ENCODE measurements around the gene SLC13A2. TPM values are rescaled to one million over a fixed set of nuclear protein-coding genes. Genes with fewer than 3 reads are reported as not detected.

Gene SLC13A2
- total RNA-seq, 1 experiment from 2014 or later: not detected

DNA sequence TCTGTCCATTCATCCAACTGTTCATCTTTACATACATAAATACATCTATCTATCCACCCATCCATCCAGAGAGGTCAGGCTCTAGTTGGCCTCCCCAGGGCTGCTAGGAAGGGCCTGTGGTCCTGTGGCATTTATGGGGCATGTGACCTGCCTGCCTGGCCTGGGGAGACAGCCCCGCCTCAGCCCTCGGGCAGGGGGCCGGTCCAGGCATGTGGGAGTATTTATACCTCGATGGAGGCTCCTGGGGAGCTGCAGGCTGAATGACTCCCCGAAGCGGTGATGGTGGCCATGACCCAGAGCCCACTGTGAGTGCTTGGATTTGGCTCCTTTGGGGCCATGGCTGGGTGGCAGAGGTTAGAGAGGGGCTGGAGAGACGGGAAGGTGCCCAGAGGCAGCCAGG, 40.0 kb downstream of the SLC13A2 start:
- TF ChIP-seq, protein P1, sequence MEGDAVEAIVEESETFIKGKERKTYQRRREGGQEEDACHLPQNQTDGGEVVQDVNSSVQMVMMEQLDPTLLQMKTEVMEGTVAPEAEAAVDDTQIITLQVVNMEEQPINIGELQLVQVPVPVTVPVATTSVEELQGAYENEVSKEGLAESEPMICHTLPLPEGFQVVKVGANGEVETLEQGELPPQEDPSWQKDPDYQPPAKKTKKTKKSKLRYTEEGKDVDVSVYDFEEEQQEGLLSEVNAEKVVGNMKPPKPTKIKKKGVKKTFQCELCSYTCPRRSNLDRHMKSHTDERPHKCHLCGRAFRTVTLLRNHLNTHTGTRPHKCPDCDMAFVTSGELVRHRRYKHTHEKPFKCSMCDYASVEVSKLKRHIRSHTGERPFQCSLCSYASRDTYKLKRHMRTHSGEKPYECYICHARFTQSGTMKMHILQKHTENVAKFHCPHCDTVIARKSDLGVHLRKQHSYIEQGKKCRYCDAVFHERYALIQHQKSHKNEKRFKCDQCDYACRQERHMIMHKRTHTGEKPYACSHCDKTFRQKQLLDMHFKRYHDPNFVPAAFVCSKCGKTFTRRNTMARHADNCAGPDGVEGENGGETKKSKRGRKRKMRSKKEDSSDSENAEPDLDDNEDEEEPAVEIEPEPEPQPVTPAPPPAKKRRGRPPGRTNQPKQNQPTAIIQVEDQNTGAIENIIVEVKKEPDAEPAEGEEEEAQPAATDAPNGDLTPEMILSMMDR (conservative IDR thresholded peaks at IDR 0.05; ENCODE audit: low read depth, low read length): no peak
- no peak for TF ChIP-seq EZH2 (IDR thresholded peaks at IDR 0.05; ENCODE audit: borderline replicate concordance, low read depth, low read length, poor library complexity, severe bottlenecking)
- no peak overlapping the region for H3K4me3 ChIP-seq (ENCODE audit: low read depth, low read length, poor library complexity, severe bottlenecking)
- DNase-seq (ENCODE audit: low spot score): no peak
- H3K27me3 ChIP-seq (replicated peaks; ENCODE audit: insufficient read depth, low read depth, low read length, poor library complexity): peaks cover 34% of the 10 kb centered on the region
- ChIA-PET POLR2A (ENCODE audit: low non-redundant PET) (no interaction called here), CTCF (no interaction called here)
- no TSS peak for BruUV-seq (replicated peaks)
- intact Hi-C loops (cut with micrococcal nuclease; ENCODE audit: unreplicated experiment): no loop called here
- no peaks in the 10 kb centered on the region for H3K9me3 ChIP-seq (ENCODE audit: low read depth, low read length, poor library complexity, severe bottlenecking)
- no peaks in the 10 kb centered on the region for H3K4me1 ChIP-seq (ENCODE audit: insufficient read depth, low read length, poor library complexity, severe bottlenecking)
- no peaks in the 10 kb centered on the region for H3K36me3 ChIP-seq (ENCODE audit: insufficient read depth, low read length, poor library complexity, severe bottlenecking)
- no peak overlapping the region for H3K27ac ChIP-seq (ENCODE audit: low read depth, low read length, poor library complexity, severe bottlenecking)

DNA sequence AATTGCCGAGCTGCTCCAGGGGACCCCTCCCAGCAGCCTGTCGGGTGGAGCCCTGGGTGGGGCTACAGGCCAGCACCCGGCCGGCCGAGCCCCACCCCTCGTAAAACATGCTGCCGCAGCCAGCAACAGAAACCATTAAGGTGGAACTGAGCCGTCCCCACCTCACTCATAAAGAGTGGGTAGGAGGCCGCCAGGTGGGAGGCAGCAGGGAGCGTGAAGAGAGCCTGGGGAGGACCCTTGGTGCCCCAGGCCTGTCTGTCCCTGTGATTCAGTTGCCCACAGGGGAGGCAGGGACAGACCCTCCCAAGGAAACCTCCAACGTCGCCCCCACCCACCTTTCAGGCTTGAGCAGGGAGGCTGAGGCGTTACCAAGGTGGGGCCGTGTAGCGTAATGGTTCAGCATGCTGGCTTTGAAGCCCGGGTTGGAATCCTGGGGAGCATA, 41.1 kb downstream of the SLC13A2 start:
- intact Hi-C loops (cut with micrococcal nuclease; ENCODE audit: unreplicated experiment): no loop called here
- DNase-seq (ENCODE audit: low spot score): no peak
- no peaks in the 10 kb centered on the region for H3K9me3 ChIP-seq (ENCODE audit: low read depth, low read length, poor library complexity, severe bottlenecking)
- H3K4me3 ChIP-seq (ENCODE audit: low read depth, low read length, poor library complexity, severe bottlenecking): no peak overlapping the region
- H3K36me3 ChIP-seq (ENCODE audit: insufficient read depth, low read length, poor library complexity, severe bottlenecking): no peaks in the 10 kb centered on the region
- CTCF ChIA-PET: no interaction called here
- no TSS peak for BruUV-seq (replicated peaks)
- H3K27me3 ChIP-seq (replicated peaks; ENCODE audit: insufficient read depth, low read depth, low read length, poor library complexity): peaks cover 34% of the 10 kb centered on the region
- TF ChIP-seq, protein P1 (conservative IDR thresholded peaks at IDR 0.05; ENCODE audit: low read depth, low read length): no peak
- TF ChIP-seq EZH2 (IDR thresholded peaks at IDR 0.05; ENCODE audit: borderline replicate concordance, low read depth, low read length, poor library complexity, severe bottlenecking): no peak
- POLR2A ChIA-PET (ENCODE audit: low non-redundant PET): no interaction called here
- H3K27ac ChIP-seq (ENCODE audit: low read depth, low read length, poor library complexity, severe bottlenecking): no peak overlapping the region
- H3K4me1 ChIP-seq (ENCODE audit: insufficient read depth, low read length, poor library complexity, severe bottlenecking): no peaks in the 10 kb centered on the region

DNA sequence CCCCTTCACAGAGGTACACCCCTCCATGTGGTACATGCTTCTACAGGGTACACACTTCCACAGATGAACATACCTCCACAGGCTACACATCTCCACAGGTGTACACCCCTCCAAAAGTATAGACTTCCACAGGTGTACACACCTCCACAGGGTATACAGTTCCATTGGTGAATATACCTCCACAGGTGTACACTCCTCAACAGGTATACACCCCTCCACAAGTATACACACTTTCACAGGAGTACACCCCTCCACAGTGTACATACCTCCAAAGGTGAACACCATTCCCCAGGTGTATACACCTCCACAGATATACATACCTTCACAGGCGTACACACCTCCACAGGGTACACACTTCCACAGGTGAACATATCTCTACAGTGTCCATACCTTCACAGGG, 42.1 kb downstream of the SLC13A2 start:
- Histone ChIP-seq H3K4me3 (ENCODE audit: low read depth, low read length, poor library complexity, severe bottlenecking) (no peak overlapping the region), H3K36me3 (ENCODE audit: insufficient read depth, low read length, poor library complexity, severe bottlenecking) (no peaks in the 10 kb centered on the region), H3K4me1 (ENCODE audit: insufficient read depth, low read length, poor library complexity, severe bottlenecking) (no peaks in the 10 kb centered on the region), H3K27ac (ENCODE audit: low read depth, low read length, poor library complexity, severe bottlenecking) (no peak overlapping the region), H3K27me3 (replicated peaks; ENCODE audit: insufficient read depth, low read depth, low read length, poor library complexity) (peaks cover 34% of the 10 kb centered on the region), H3K9me3 (ENCODE audit: low read depth, low read length, poor library complexity, severe bottlenecking) (no peaks in the 10 kb centered on the region)
- intact Hi-C loops (cut with micrococcal nuclease; ENCODE audit: unreplicated experiment): no loop called here
- DNase-seq (ENCODE audit: low spot score): no peak
- no TSS peak for BruUV-seq (replicated peaks)
- CTCF ChIA-PET: no interaction called here
- TF ChIP-seq EZH2 (IDR thresholded peaks at IDR 0.05; ENCODE audit: borderline replicate concordance, low read depth, low read length, poor library complexity, severe bottlenecking): no peak
- TF ChIP-seq, protein P1 (conservative IDR thresholded peaks at IDR 0.05; ENCODE audit: low read depth, low read length): no peak
- POLR2A ChIA-PET (ENCODE audit: low non-redundant PET): no interaction called here

Data from A673 (cell line).